GM19467 (cell line): Measurements from ENCODE around the gene ZNG1A.
"Not testable (repeated sequence)": the region's sequence is repeated elsewhere in the genome, so short reads cannot be mapped to it uniquely, and the experiment has no call there.

Experiments used
- ATAC-seq: cut with Tn5 transposase; IDR thresholded peaks from one replicate; pipeline ENCODE4 v1.9.1; 2021; ENCODE audit warnings: mild to moderate bottlenecking, moderate library complexity; ENCODE audit not compliant: unreplicated experiment

The ZNG1A gene

DNA sequence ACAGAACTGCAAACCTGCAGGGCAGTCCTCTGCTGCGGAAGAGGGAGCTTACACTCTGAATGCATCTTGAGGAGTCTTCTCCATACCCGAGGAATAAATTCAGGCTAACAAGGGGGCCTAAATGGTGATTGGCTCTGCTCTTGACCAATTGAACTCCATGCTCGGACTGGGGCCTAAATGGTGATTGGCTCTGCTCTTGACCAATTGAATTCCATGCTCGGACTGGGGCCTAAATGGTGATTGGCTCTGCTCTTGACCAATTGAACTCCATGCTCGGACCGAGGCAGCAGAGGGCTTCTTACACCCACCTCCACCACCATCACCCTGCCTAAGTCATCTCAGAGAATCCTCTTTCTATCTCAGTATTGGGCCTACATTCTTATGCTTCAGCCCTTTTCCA, 79.0 kb downstream of the ZNG1A start:
- ATAC-seq, result not testable (repeated sequence)

- not testable (repeated sequence) for ATAC-seq
These were observed 80.1 kb downstream of the ZNG1A start for GRCh38 chr9:98775-99174.

DNA sequence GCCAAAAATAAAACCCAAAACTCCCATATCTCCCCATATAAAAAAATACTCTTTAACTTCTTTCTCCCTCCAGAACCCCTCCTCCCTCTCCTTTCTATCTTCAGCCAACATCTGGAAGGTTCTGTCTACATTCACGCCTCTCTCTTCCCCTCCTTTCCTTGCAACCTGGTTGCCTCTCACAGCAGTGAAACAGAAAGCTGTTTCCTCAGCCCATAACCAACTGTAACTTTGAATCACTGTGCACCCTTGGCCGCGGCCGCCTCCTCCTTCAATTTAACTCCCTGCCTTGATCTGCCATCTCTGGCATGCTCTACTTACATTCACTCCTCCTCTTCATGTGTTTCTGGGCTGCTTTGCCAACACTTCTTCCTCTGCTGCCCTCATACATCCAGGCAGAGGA, 83.9 kb downstream of the ZNG1A start:
- not testable (repeated sequence) for ATAC-seq

DNA sequence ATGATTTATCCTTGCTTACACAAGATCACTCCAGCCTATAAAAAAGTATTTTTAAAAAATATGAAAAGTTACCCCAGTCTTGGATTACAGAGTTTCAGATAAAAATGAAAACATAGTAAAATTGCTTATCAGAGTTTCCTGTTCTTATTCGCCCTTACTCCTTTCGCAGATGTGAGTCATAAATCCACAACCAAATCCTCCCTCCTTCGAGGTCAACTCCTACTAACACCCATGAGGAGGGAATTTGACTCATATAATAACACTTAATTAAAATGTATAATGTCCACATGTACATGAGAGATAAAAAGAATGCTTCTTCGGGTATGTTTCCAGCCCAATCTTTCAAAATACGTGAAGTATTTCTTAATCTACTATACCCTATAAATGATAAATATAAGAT, 84.5 kb downstream of the ZNG1A start:
- not testable (repeated sequence) for ATAC-seq

DNA sequence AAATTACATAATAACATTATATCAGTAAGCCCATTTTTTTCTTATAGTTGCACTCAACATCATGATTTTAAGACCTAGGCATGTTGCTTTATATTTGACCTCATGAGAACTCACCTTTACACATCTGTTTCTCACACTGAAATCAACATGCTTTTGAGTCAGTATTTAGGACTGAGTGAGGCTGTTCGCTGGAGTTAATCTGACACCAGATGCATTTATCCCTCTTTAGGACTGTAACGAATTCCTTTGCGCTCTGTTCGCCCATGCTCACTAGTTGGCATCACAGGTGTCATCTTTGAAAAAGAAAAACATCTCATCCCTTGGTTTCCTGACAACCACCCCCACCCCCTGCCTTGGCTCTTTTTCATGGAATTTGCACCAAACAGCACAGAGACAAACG, 84.9 kb downstream of the ZNG1A start:
- ATAC-seq, result not testable (repeated sequence)

DNA sequence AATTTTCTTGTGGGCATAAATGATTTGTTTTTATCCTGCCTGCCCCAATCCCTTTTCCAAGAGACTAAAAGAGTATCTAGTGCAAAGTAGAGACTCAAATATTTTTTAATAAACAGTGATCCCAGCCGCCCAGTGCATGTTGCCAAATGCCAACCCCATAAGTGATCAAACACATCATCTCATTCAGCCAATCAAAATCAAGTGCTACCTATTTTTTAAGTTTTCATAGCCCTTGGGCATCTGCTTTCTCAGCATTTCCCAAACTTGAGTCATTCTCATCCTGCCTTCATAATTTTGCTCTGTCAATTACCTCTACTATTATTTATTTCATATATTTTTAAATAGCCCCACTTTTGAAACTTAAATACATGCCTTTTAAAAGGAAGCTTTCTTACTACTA, 88.0 kb downstream of the ZNG1A start:
- not testable (repeated sequence) for ATAC-seq

DNA sequence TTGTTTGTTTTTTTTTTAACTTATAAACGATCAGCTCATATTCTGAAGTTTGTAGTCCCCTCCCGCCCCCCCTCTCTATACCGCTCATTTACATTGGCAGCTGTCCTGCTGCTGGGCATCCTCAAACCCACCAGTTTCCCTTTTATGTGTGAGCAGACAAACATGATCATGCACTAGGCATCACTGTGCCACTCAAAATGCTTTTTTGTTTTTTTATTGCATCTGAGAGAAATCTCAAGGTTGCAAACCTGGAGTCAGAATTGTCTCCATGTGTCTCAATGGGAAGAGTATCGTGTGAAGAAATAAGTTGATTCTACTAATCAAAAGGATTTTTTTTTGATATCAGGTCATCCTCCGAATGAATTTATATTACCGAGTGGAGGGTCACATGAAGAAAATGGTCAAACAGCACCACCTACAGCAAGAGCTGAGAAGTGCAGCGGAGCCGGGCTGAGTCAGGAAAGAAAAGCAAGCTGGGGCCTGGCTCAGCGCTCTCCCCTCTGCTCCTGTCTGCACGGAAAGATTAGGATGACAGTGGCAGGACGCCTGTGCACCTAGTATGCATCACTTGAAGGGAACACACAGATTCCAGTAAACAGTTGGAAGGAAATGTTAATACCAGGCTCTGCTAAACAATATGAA, 90.3 kb downstream of the ZNG1A start:
- peak; percentile 87 for ATAC-seq

DNA sequence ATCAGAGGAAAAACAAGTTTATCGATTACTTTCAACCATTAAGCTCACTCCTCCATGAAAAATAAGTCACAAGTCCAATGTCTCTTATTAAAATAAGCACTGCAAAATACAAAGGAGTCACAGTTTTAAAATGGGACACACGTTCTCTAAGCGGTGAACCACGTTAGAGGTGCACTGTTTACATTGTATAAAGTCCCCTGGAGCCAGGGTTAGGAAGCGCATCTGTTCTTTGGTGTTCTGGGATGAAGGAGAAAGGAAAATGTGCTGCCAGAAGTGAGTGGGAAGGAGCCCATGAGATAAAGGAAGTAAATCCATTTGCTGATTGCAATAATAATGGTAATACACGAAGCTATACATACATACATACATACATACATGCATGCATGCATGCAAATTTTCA, 91.0 kb downstream of the ZNG1A start:
- ATAC-seq, result not testable (repeated sequence)

DNA sequence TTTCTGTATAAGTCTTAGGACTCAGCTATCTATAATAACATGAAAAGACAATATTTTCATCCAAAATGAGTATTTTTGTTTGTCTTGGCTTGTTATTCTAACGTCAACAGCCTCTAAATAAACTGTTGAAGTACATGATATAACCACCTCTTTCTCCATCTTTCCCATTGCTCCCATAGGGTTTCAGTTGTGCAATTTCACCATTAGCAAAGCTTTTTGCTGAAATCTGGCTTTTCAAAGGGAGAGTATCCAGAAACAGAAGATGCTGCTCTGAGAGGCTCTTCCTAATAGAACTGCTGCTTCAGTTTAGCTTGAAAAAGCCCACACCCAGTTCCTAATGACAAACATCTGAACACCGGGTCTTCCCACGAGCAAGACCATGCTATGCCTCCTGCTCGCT, 91.8 kb downstream of the ZNG1A start:
- not testable (repeated sequence) for ATAC-seq

DNA sequence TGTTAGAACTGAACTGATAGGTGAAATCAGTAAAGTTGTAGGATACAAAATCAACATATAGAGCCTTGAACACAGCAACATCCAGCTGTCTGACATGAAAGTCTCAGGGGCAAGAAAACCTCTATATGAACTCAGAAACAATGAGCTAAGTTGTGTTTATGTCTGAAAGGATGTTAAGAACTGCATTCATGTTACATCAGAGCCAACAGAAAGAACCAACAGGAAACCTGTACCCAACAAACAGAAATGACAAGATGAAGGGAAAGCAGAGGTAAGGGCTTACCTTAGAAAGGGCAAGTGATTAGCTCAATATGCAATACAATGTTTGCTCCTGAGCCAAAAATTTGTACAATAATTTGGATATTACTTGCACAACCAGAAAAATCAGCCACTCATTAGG, 92.2 kb downstream of the ZNG1A start:
- ATAC-seq, result not testable (repeated sequence)

DNA sequence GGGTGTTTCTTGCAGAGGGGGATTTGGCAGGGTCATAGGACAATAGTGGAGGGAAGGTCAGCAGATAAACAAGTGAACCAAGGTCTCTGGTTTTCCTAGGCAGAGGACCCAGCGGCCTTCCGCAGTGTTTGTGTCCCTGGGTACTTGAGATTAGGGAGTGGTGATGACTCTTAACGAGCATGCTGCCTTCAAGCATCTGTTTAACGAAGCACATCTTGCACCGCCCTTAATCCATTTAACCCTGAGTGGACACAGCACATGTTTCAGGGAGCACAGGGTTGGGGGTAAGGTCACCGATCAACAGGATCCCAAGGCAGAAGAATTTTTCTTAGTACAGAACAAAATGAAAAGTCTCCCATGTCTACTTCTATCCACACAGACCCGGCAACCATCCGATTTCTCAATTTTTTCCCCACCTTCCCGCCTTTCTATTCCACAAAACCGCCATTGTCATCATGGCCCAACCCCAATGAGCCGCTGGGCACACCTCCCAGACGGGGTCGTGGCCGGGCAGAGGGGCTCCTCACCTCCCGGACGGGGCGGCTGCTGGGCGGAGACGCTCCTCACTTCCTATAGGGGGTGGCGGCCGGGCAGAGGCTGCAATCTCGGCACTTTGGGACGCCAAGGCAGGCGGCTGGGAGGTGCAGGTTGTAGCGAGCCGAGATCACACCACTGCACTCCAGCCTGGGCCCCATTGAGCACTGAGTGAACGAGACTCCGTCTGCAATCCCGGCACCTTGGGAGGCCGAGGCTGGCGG, 95.7 kb downstream of the ZNG1A start:
- not testable (repeated sequence) for ATAC-seq

DNA sequence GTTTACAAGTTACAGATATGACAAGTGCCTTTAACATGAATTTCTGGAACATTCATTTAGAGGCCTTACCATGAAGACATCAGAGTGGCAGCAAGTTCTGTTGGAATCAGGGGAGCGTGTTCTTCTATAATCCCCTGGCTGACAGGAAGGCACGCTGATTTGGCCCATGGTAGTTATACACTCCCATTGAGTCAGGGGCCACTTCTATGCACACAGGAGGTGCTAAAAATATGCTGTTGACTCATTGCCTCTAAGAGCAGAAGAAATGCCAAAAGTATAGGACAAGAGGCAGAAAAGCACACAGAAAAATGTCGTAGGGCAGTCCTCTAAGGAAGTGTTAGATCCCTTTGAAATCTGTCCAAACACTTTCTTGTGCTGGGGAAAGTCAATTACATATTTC, 100.5 kb downstream of the ZNG1A start:
- ATAC-seq, result not testable (repeated sequence)

- not testable (repeated sequence) for ATAC-seq
These were observed 102.5 kb downstream of the ZNG1A start for GRCh38 chr9:76389-76788.

- not testable (repeated sequence) for ATAC-seq
These were observed 104.8 kb downstream of the ZNG1A start for GRCh38 chr9:73900-74525.

GRCh38 chr9:73076-73899, 105.6 kb downstream of the ZNG1A start:
- ATAC-seq, result not testable (repeated sequence)
